ENCODE measurements around the gene TMEM178A. TPM values are rescaled to one million over a fixed set of nuclear protein-coding genes. Genes with fewer than 3 reads are reported as not detected.

The TMEM178A gene
- total RNA-seq, 1 donor from 2014 or later = 28.7 TPM

- Histone ChIP-seq H3K36me3 (ENCODE audit: insufficient read depth, low read length) (no peaks in the 10 kb centered on the region), H3K9ac (ENCODE audit: low read length) (no peak overlapping the region), H3K4me1 (ENCODE audit: insufficient read depth, low read length) (peaks cover 13% of the 10 kb centered on the region), H3K27ac (ENCODE audit: low read depth, low read length) (no peak overlapping the region), H4K20me1 (ENCODE audit: insufficient read depth, low read length) (no peaks in the 10 kb centered on the region), H3K4me3 (ENCODE audit: insufficient read depth, low read depth, low read length) (no peak overlapping the region), H3K9me3 (ENCODE audit: insufficient read depth, low read depth, low read length) (no peaks in the 10 kb centered on the region), H3K27me3 (ENCODE audit: insufficient read depth, low read length) (no peaks in the 10 kb centered on the region), H2AFZ (ENCODE audit: low read depth, low read length) (no peak overlapping the region), H3K79me2 (ENCODE audit: insufficient read depth, low read length) (no peaks in the 10 kb centered on the region), H3K4me2 (ENCODE audit: low read length) (no peak overlapping the region)
- peaks cover 2% of the 10 kb centered on the region for H3K9me3 Mint-ChIP-seq (ENCODE audit: unreplicated experiment)
- H3K4me3 Mint-ChIP-seq (ENCODE audit: unreplicated experiment) = no peak overlapping the region
- H3K27me3 Mint-ChIP-seq (ENCODE audit: low read depth, unreplicated experiment) = no peaks in the 10 kb centered on the region
- H3K36me3 Mint-ChIP-seq (ENCODE audit: low read depth, unreplicated experiment) = no peaks in the 10 kb centered on the region
- peaks cover 19% of the 10 kb centered on the region for H3K4me1 Mint-ChIP-seq (ENCODE audit: low read depth, unreplicated experiment)
- FAIRE-seq (no peak), DNase-seq (ENCODE audit: low read depth) (no peak)
- H3K27ac Mint-ChIP-seq (ENCODE audit: unreplicated experiment) = no peak overlapping the region
- TF ChIP-seq CTCF (IDR thresholded peaks at IDR 0.05; ENCODE audit: insufficient read depth, low read depth, low read length) = no peak
- TF ChIP-seq EZH2 (IDR thresholded peaks at IDR 0.05; ENCODE audit: insufficient read depth, low read length) = no peak
These were observed 25.6 kb upstream of the TMEM178A start for GRCh38 chr2:39640107-39640506.

- no peaks in the 10 kb centered on the region for H4K20me1 ChIP-seq (ENCODE audit: insufficient read depth, low read length)
- H3K4me2 ChIP-seq (ENCODE audit: low read length) = no peak overlapping the region
- no peak overlapping the region for H3K9ac ChIP-seq (ENCODE audit: low read length)
- H3K27me3 Mint-ChIP-seq (ENCODE audit: low read depth, unreplicated experiment) = no peaks in the 10 kb centered on the region
- H3K79me2 ChIP-seq (ENCODE audit: insufficient read depth, low read length) = no peaks in the 10 kb centered on the region
- no peaks in the 10 kb centered on the region for H3K9me3 Mint-ChIP-seq (ENCODE audit: unreplicated experiment)
- H3K4me1 Mint-ChIP-seq (ENCODE audit: low read depth, unreplicated experiment) = peaks cover 19% of the 10 kb centered on the region
- H3K4me3 ChIP-seq (ENCODE audit: insufficient read depth, low read depth, low read length) = no peak overlapping the region
- H3K27ac Mint-ChIP-seq (ENCODE audit: unreplicated experiment) = no peak overlapping the region
- no peak overlapping the region for H2AFZ ChIP-seq (ENCODE audit: low read depth, low read length)
- DNase-seq (ENCODE audit: low read depth) = no peak
- no peaks in the 10 kb centered on the region for H3K27me3 ChIP-seq (ENCODE audit: insufficient read depth, low read length)
- no peaks in the 10 kb centered on the region for H3K36me3 ChIP-seq (ENCODE audit: insufficient read depth, low read length)
- no peaks in the 10 kb centered on the region for H3K36me3 Mint-ChIP-seq (ENCODE audit: low read depth, unreplicated experiment)
- no peak overlapping the region for H3K4me3 Mint-ChIP-seq (ENCODE audit: unreplicated experiment)
- TF ChIP-seq CTCF (IDR thresholded peaks at IDR 0.05; ENCODE audit: insufficient read depth, low read depth, low read length) (no peak), EZH2 (IDR thresholded peaks at IDR 0.05; ENCODE audit: insufficient read depth, low read length) (no peak)
- peaks cover 13% of the 10 kb centered on the region for H3K4me1 ChIP-seq (ENCODE audit: insufficient read depth, low read length)
- H3K9me3 ChIP-seq (ENCODE audit: insufficient read depth, low read depth, low read length) = no peaks in the 10 kb centered on the region
- no peak for FAIRE-seq
- no peak overlapping the region for H3K27ac ChIP-seq (ENCODE audit: low read depth, low read length)
These were observed 25.0 kb upstream of the TMEM178A start for GRCh38 chr2:39640681-39641080.

GRCh38 chr2:39641635-39642034, 24.1 kb upstream of the TMEM178A start:
- Histone ChIP-seq H3K4me3 (ENCODE audit: insufficient read depth, low read depth, low read length) (no peak overlapping the region), H3K9me3 (ENCODE audit: insufficient read depth, low read depth, low read length) (no peaks in the 10 kb centered on the region), H3K9ac (ENCODE audit: low read length) (peak overlapping the region; percentile 39), H3K4me1 (ENCODE audit: insufficient read depth, low read length) (peaks cover 13% of the 10 kb centered on the region), H3K4me2 (ENCODE audit: low read length) (peak overlapping the region; percentile 76), H3K79me2 (ENCODE audit: insufficient read depth, low read length) (no peaks in the 10 kb centered on the region), H2AFZ (ENCODE audit: low read depth, low read length) (no peak overlapping the region), H4K20me1 (ENCODE audit: insufficient read depth, low read length) (no peaks in the 10 kb centered on the region), H3K27ac (ENCODE audit: low read depth, low read length) (peak overlapping the region; percentile 62), H3K27me3 (ENCODE audit: insufficient read depth, low read length) (no peaks in the 10 kb centered on the region), H3K36me3 (ENCODE audit: insufficient read depth, low read length) (no peaks in the 10 kb centered on the region)
- peaks cover 19% of the 10 kb centered on the region for H3K4me1 Mint-ChIP-seq (ENCODE audit: low read depth, unreplicated experiment)
- no peaks in the 10 kb centered on the region for H3K36me3 Mint-ChIP-seq (ENCODE audit: low read depth, unreplicated experiment)
- H3K27ac Mint-ChIP-seq (ENCODE audit: unreplicated experiment) = no peak overlapping the region
- H3K4me3 Mint-ChIP-seq (ENCODE audit: unreplicated experiment) = no peak overlapping the region
- DNase-seq (ENCODE audit: low read depth) (no peak), FAIRE-seq (no peak)
- H3K9me3 Mint-ChIP-seq (ENCODE audit: unreplicated experiment) = no peaks in the 10 kb centered on the region
- no peaks in the 10 kb centered on the region for H3K27me3 Mint-ChIP-seq (ENCODE audit: low read depth, unreplicated experiment)
- no peak for TF ChIP-seq EZH2 (IDR thresholded peaks at IDR 0.05; ENCODE audit: insufficient read depth, low read length)
- no peak for TF ChIP-seq CTCF (IDR thresholded peaks at IDR 0.05; ENCODE audit: insufficient read depth, low read depth, low read length)
